OCI-LY1 (cell line): Measurements from ENCODE around the gene CTU1.

Experiments
- H2AFZ ChIP-seq: fragments of 200-600 bp; sonication (generic), shearing (Covaris generic); 2 replicates; pipeline ENCODE4 v1.6.0; 2014; ENCODE audit warnings: antibody characterized with exemption, mild to moderate bottlenecking, low read length
- H3F3A ChIP-seq: fragments of 200-600 bp; sonication (generic), shearing (Covaris generic); 2 replicates; pipeline ENCODE4 v1.6.0; 2014; ENCODE audit warnings: mild to moderate bottlenecking, antibody characterized with exemption, low read length, moderate library complexity; ENCODE audit not compliant: insufficient read depth
- H3K27ac ChIP-seq: fragments of 200-600 bp; sonication (generic); 2 replicates; pipeline ENCODE4 v1.5.1; 2014; ENCODE audit warnings: low read length, mixed run types, mild to moderate bottlenecking, low read depth; ENCODE audit not compliant: poor library complexity, severe bottlenecking
- H3K27me3 ChIP-seq: fragments of 200-600 bp; sonication (generic); 2 replicates; pipeline ENCODE4 v1.6.0; 2014; ENCODE audit warnings: antibody characterized with exemption, mild to moderate bottlenecking, low read length, moderate library complexity; ENCODE audit not compliant: insufficient read depth
- H3K36me3 ChIP-seq: fragments of 200-600 bp; sonication (generic); 2 replicates; pipeline ENCODE4 v1.6.1; 2014; ENCODE audit warnings: mild to moderate bottlenecking, antibody characterized with exemption, low read length, moderate library complexity, mixed read lengths; ENCODE audit not compliant: insufficient read depth
- H3K4me1 ChIP-seq: fragments of 200-600 bp; sonication (generic); 2 replicates; pipeline ENCODE4 v1.5.1; 2014; ENCODE audit warnings: mild to moderate bottlenecking, low read length, moderate library complexity; ENCODE audit not compliant: insufficient read depth, severe bottlenecking
- H3K4me2 ChIP-seq: fragments of 200-600 bp; sonication (generic), shearing (Covaris generic); 2 replicates; pipeline ENCODE4 v1.6.1; 2014; ENCODE audit warnings: low read length
- H3K4me3 ChIP-seq: fragments of 200-600 bp; sonication (generic); 2 replicates; pipeline ENCODE4 v1.5.1; 2014; ENCODE audit warnings: low read length, low read depth, mild to moderate bottlenecking, mixed read lengths; ENCODE audit not compliant: poor library complexity, severe bottlenecking
- H3K79me2 ChIP-seq: fragments of 200-600 bp; shearing (Covaris generic); 2 replicates; pipeline ENCODE4 v1.6.1; 2016; ENCODE audit warnings: mixed run types, low read length, mixed read lengths; ENCODE audit not compliant: insufficient read depth
- H3K9ac ChIP-seq: fragments of 200-600 bp; sonication (generic), shearing (Covaris generic); 2 replicates; pipeline ENCODE4 v1.6.1; 2014; ENCODE audit warnings: mild to moderate bottlenecking, low read length, mixed read lengths
- H3K9me2 ChIP-seq: fragments of 200-600 bp; sonication (generic), shearing (Covaris generic); 2 replicates; pipeline ENCODE4 v1.6.1; 2014; ENCODE audit warnings: low read depth, mild to moderate bottlenecking, low read length, mixed read lengths
- H3K9me3 ChIP-seq: fragments of 200-600 bp; shearing (Covaris generic); 2 replicates; pipeline ENCODE4 v1.6.1; 2014; ENCODE audit warnings: low read length, mixed read lengths
- H4K20me1 ChIP-seq: fragments of 200-600 bp; sonication (generic), shearing (Covaris generic); 2 replicates; pipeline ENCODE4 v1.6.0; 2016; ENCODE audit warnings: mild to moderate bottlenecking, low read length; ENCODE audit not compliant: insufficient read depth
- EZH2 ChIP-seq: fragments of 200-600 bp; sonication (generic), shearing (Covaris generic); IDR thresholded peaks from 2 replicates; pipeline ENCODE4 v1.8.0; 2017; ENCODE audit warnings: borderline replicate concordance, mixed run types, mild to moderate bottlenecking, antibody characterized with exemption, low read length, moderate library complexity, mixed read lengths
- TF ChIP-seq, protein P1 (sequence below): fragments of 200-600 bp; sonication (generic), shearing (Covaris generic); IDR thresholded peaks from 2 replicates; pipeline ENCODE4 v1.5.1; 2017; ENCODE audit warnings: mild to moderate bottlenecking, antibody characterized with exemption, low read length, moderate library complexity, mixed read lengths

CTU1 gene

DNA sequence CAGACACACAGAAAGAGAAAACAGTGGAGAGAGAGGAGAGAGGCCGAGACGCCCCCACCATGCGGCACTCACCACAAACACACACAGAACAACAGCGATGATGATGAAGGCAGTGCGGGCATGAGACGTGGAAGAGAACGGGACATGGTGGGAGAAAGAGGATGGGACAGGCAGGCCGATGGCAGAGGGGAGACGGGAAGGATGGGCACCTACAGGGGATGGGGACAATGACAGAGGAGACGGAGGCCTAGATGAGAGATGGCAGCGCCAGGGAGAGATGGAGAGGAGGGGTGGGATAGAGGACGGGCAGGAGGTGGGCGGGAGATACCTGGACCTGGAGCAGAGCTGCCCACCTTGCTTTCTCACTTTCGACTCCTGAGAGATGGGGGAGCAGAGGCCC lies 24.4 kb downstream of the CTU1 start:
- H3K4me3 ChIP-seq, result no peak overlapping the region
- no peak overlapping the region for H3K27ac ChIP-seq
- H3K9me3 ChIP-seq, result no peaks in the 10 kb centered on the region
- no peak overlapping the region for H2AFZ ChIP-seq
- no peak overlapping the region for H3K4me2 ChIP-seq
- H3K36me3 ChIP-seq, result no peaks in the 10 kb centered on the region
- H3K9me2 ChIP-seq, result no peaks in the 10 kb centered on the region
- no peaks in the 10 kb centered on the region for H3K4me1 ChIP-seq
- TF ChIP-seq, protein P1, sequence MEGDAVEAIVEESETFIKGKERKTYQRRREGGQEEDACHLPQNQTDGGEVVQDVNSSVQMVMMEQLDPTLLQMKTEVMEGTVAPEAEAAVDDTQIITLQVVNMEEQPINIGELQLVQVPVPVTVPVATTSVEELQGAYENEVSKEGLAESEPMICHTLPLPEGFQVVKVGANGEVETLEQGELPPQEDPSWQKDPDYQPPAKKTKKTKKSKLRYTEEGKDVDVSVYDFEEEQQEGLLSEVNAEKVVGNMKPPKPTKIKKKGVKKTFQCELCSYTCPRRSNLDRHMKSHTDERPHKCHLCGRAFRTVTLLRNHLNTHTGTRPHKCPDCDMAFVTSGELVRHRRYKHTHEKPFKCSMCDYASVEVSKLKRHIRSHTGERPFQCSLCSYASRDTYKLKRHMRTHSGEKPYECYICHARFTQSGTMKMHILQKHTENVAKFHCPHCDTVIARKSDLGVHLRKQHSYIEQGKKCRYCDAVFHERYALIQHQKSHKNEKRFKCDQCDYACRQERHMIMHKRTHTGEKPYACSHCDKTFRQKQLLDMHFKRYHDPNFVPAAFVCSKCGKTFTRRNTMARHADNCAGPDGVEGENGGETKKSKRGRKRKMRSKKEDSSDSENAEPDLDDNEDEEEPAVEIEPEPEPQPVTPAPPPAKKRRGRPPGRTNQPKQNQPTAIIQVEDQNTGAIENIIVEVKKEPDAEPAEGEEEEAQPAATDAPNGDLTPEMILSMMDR, result no peak
- TF ChIP-seq EZH2, result no peak
- H3K27me3 ChIP-seq, result no peaks in the 10 kb centered on the region
- H3K79me2 ChIP-seq, result no peaks in the 10 kb centered on the region
- H3K9ac ChIP-seq, result no peak overlapping the region
- H3F3A ChIP-seq, result no peaks in the 10 kb centered on the region
- H4K20me1 ChIP-seq, result no peaks in the 10 kb centered on the region

DNA sequence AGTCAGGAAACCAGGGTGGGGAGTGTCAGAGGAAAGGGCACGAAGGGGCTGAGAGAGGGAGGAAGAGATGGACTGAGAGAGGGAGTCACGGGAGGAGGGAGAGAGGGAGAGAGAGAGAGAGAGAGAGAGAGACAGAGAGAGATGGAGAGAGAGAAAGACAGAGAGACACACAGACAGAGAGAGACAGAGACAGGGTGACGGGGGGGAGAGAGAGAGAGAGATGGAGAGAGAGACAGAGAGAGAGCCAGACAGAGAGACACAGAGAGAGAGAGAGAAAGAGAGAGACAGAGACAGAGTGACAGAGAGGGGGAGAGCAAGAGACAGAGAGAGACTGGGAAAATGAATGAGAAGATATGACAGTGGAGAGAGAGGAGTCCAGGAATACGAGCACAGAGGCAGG lies 25.0 kb downstream of the CTU1 start:
- H3K79me2 ChIP-seq, result no peaks in the 10 kb centered on the region
- no peaks in the 10 kb centered on the region for H3K9me3 ChIP-seq
- no peaks in the 10 kb centered on the region for H4K20me1 ChIP-seq
- H3K9me2 ChIP-seq, result no peaks in the 10 kb centered on the region
- TF ChIP-seq, protein P1, result no peak
- no peak for TF ChIP-seq EZH2
- no peaks in the 10 kb centered on the region for H3K4me1 ChIP-seq
- no peak overlapping the region for H3K27ac ChIP-seq
- H3K9ac ChIP-seq, result no peak overlapping the region
- H3F3A ChIP-seq, result no peaks in the 10 kb centered on the region
- H3K36me3 ChIP-seq, result no peaks in the 10 kb centered on the region
- H3K27me3 ChIP-seq, result no peaks in the 10 kb centered on the region
- no peak overlapping the region for H2AFZ ChIP-seq
- no peak overlapping the region for H3K4me3 ChIP-seq
- no peak overlapping the region for H3K4me2 ChIP-seq

DNA sequence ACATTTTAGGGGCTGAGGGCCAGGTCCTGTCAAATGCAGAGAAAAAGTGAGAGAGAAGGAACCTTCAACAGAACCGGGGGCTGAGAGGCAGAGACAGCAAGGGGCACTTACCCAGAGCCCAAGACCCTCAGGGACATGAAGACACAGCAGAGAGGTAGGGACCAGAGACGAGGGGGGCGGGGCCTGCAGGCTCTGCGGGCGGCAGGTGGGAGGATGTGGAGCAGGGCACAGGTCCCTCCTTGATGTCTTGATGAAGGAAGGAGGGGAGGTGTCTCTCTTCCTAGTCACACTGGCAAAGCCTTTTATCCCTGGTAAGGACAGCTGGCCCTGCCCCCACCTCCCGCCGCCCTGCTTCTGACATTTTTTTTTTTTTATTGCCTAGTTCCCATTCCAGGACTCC lies 25.6 kb downstream of the CTU1 start, which contains the start of gene KLK14:
TSS of gene KLK14 (minus strand) at position 277 of the 400 bp plus-strand sequence. CDS start at position 4, 273 bp downstream.
- Histone ChIP-seq H3K36me3 (no peaks in the 10 kb centered on the region), H2AFZ (no peak within 1 kb of the TSS), H3K27me3 (no peaks in the 10 kb centered on the region), H3K4me3 (no peak within 1 kb of the TSS), H3K4me2 (no peak within 1 kb of the TSS), H4K20me1 (no peaks in the 10 kb centered on the region), H3K9me2 (no peaks in the 10 kb centered on the region), H3K27ac (no peak within 1 kb of the TSS), H3K4me1 (no peaks in the 10 kb centered on the region), H3K9me3 (no peaks in the 10 kb centered on the region), H3F3A (no peaks in the 10 kb centered on the region), H3K9ac (no peak within 1 kb of the TSS), H3K79me2 (no peaks in the 10 kb centered on the region)
- TF ChIP-seq, protein P1, result no peak
- TF ChIP-seq EZH2, result no peak
